ENCODE results near the gene GPR146.

The GPR146 gene

GRCh38 chr7:1106063-1106792, 61.9 kb downstream of the GPR146 start:
- DNase-seq (ENCODE audit: low read depth, low spot score): no peak

- no peak for DNase-seq (ENCODE audit: low read depth, low spot score)
Observed at GRCh38 chr7:1106793-1107421, 62.6 kb downstream of the GPR146 start.

- DNase-seq (ENCODE audit: low read depth, low spot score): no peak
Observed at GRCh38 chr7:1108264-1108920, 64.0 kb downstream of the GPR146 start.
